ENCODE results near the gene NMNAT2.
"Not testable (repeated sequence)": the region's sequence is repeated elsewhere in the genome, so short reads cannot be mapped to it uniquely, and the experiment has no call there.

Gene NMNAT2

GRCh38 chr1:183417772-183418491 lies at the start of gene NMNAT2:
TSS of gene NMNAT2 (minus strand) at chr1:183418380. CDS start at chr1:183418267, 113 bp downstream.
- DNase-seq (ENCODE audit: low read depth), result no peak

GRCh38 chr1:183467687-183468086 lies 49.5 kb upstream of the NMNAT2 start:
- no peak for DNase-seq (ENCODE audit: low read depth)

GRCh38 chr1:183466781-183467180 lies 48.6 kb upstream of the NMNAT2 start:
- no peak for DNase-seq (ENCODE audit: low read depth)

- no peak for DNase-seq (ENCODE audit: low read depth)
Measured at GRCh38 chr1:183463566-183463965, 45.4 kb upstream of the NMNAT2 start.

- no peak for DNase-seq (ENCODE audit: low read depth)
Measured at GRCh38 chr1:183461350-183461749, 43.2 kb upstream of the NMNAT2 start.

GRCh38 chr1:183460596-183460995 lies 42.4 kb upstream of the NMNAT2 start:
- DNase-seq (ENCODE audit: low read depth), result no peak

- no peak for DNase-seq (ENCODE audit: low read depth)
Measured at GRCh38 chr1:183457449-183457848, 39.3 kb upstream of the NMNAT2 start.

GRCh38 chr1:183456826-183457225 lies 38.6 kb upstream of the NMNAT2 start:
- no peak for DNase-seq (ENCODE audit: low read depth)

GRCh38 chr1:183454377-183454776 lies 36.2 kb upstream of the NMNAT2 start:
- DNase-seq (ENCODE audit: low read depth), result no peak

GRCh38 chr1:183450093-183450492 lies 31.9 kb upstream of the NMNAT2 start:
- DNase-seq (ENCODE audit: low read depth), result no peak

GRCh38 chr1:183449223-183449770 lies 31.1 kb upstream of the NMNAT2 start:
- DNase-seq (ENCODE audit: low read depth), result no peak

- DNase-seq (ENCODE audit: low read depth), result no peak
Measured at GRCh38 chr1:183444243-183444642, 26.1 kb upstream of the NMNAT2 start.

GRCh38 chr1:183443466-183443865 lies 25.3 kb upstream of the NMNAT2 start:
- DNase-seq (ENCODE audit: low read depth), result no peak

- DNase-seq (ENCODE audit: low read depth), result no peak
Measured at GRCh38 chr1:183443011-183443410, 24.8 kb upstream of the NMNAT2 start.

- DNase-seq (ENCODE audit: low read depth), result no peak
Measured at GRCh38 chr1:183438060-183438459, 19.9 kb upstream of the NMNAT2 start.

- DNase-seq (ENCODE audit: low read depth), result no peak
Measured at GRCh38 chr1:183435497-183435896, 17.3 kb upstream of the NMNAT2 start.

- no peak for DNase-seq (ENCODE audit: low read depth)
Measured at GRCh38 chr1:183433703-183434102, 15.5 kb upstream of the NMNAT2 start.

- DNase-seq (ENCODE audit: low read depth), result no peak
Measured at GRCh38 chr1:183432548-183432875, 14.3 kb upstream of the NMNAT2 start.

- no peak for DNase-seq (ENCODE audit: low read depth)
Measured at GRCh38 chr1:183431840-183432547, 13.8 kb upstream of the NMNAT2 start.

GRCh38 chr1:183427591-183427990 lies 9.4 kb upstream of the NMNAT2 start:
- not testable (repeated sequence) for DNase-seq (ENCODE audit: low read depth)

- no peak for DNase-seq (ENCODE audit: low read depth)
Measured at GRCh38 chr1:183424691-183425090, 6.5 kb upstream of the NMNAT2 start.

- no peak for DNase-seq (ENCODE audit: low read depth)
Measured at GRCh38 chr1:183423541-183423940, 5.4 kb upstream of the NMNAT2 start.

- DNase-seq (ENCODE audit: low read depth), result no peak
Measured at GRCh38 chr1:183419399-183419798, 1.2 kb upstream of the NMNAT2 start.

Data from activated T-cell treated with anti-CD3 and anti-CD28 coated beads for 48 hours (primary cell).